Astrocyte (in vitro differentiated cells and primary cell): Measurements from ENCODE around the gene ELOVL1. TPM values are rescaled to one million over a fixed set of nuclear protein-coding genes. Genes with fewer than 3 reads are reported as not detected.

ENCODE experiments used
- DNase-seq: peaks from one replicate; pipeline ENCODE4 v3.0.0-alpha.2; 2010; ENCODE audit warnings: low read depth
- FAIRE-seq: peaks from 2 replicates; lab custom pipeline; 2011; peaks lifted over from hg19 to GRCh38; lab: Jason Lieb, UNC
- H2AFZ ChIP-seq: 2 replicates; pipeline ENCODE4 v1.6.0; 2012; ENCODE audit warnings: low read depth, low read length, inconsistent platforms
- H3K27ac ChIP-seq: 2 replicates; pipeline ENCODE4 v1.5.1; 2011; ENCODE audit warnings: low read depth, low read length, inconsistent platforms
- H3K27me3 ChIP-seq: 2 replicates; pipeline ENCODE4 v1.6.0; 2011; ENCODE audit warnings: low read length, inconsistent platforms; ENCODE audit not compliant: insufficient read depth
- H3K36me3 ChIP-seq: 2 replicates; pipeline ENCODE4 v1.5.1; 2011; ENCODE audit warnings: low read length, inconsistent platforms; ENCODE audit not compliant: insufficient read depth
- H3K4me1 ChIP-seq: 2 replicates; pipeline ENCODE4 v1.5.1; 2011; ENCODE audit warnings: low read length, inconsistent platforms; ENCODE audit not compliant: insufficient read depth
- H3K4me2 ChIP-seq: 2 replicates; pipeline ENCODE4 v1.6.0; 2012; ENCODE audit warnings: low read length, inconsistent platforms
- H3K4me3 ChIP-seq: 2 replicates; pipeline ENCODE4 v1.5.1; 2011; ENCODE audit warnings: low read depth, mild to moderate bottlenecking, low read length, inconsistent platforms; ENCODE audit not compliant: insufficient read depth
- H3K79me2 ChIP-seq: 2 replicates; pipeline ENCODE4 v1.6.0; 2012; ENCODE audit warnings: mild to moderate bottlenecking, low read length, inconsistent platforms; ENCODE audit not compliant: insufficient read depth
- H3K9ac ChIP-seq: 2 replicates; pipeline ENCODE4 v1.6.0; 2012; ENCODE audit warnings: mild to moderate bottlenecking, low read length, inconsistent platforms
- H3K9me3 ChIP-seq: 2 replicates; pipeline ENCODE4 v1.5.1; 2012; ENCODE audit warnings: low read depth, mild to moderate bottlenecking, low read length, inconsistent platforms; ENCODE audit not compliant: insufficient read depth
- H4K20me1 ChIP-seq: 2 replicates; pipeline ENCODE4 v1.6.0; 2012; ENCODE audit warnings: low read length, inconsistent platforms; ENCODE audit not compliant: insufficient read depth
- H3K27ac Mint-ChIP-seq: one replicate; pipeline ENCODE4 v1.8.0; 2021; ENCODE audit warnings: mild to moderate bottlenecking, mixed read lengths; ENCODE audit not compliant: unreplicated experiment
- H3K27me3 Mint-ChIP-seq: one replicate; pipeline ENCODE4 v1.8.0; 2021; ENCODE audit warnings: low read depth, mixed read lengths; ENCODE audit not compliant: unreplicated experiment
- H3K36me3 Mint-ChIP-seq: one replicate; pipeline ENCODE4 v1.8.0; 2021; ENCODE audit warnings: low read depth, mixed read lengths; ENCODE audit not compliant: unreplicated experiment
- H3K4me1 Mint-ChIP-seq: one replicate; pipeline ENCODE4 v1.8.0; 2021; ENCODE audit warnings: low read depth, mixed read lengths; ENCODE audit not compliant: unreplicated experiment
- H3K4me3 Mint-ChIP-seq: one replicate; pipeline ENCODE4 v1.8.0; 2021; ENCODE audit warnings: mild to moderate bottlenecking, moderate library complexity, mixed read lengths; ENCODE audit not compliant: unreplicated experiment
- H3K9me3 Mint-ChIP-seq: one replicate; pipeline ENCODE4 v1.8.0; 2021; ENCODE audit warnings: mild to moderate bottlenecking, mixed read lengths; ENCODE audit not compliant: unreplicated experiment
- EZH2 ChIP-seq: IDR thresholded peaks from 2 replicates; pipeline ENCODE4 v1.6.1; 2012; ENCODE audit warnings: mild to moderate bottlenecking, low read length, inconsistent platforms; ENCODE audit not compliant: insufficient read depth
- total RNA-seq: library from RNA; stranded (reverse); gene quantifications from 2 replicates; pipeline ENCODE4 v1.2.1, GENCODE V29; 2021
- TF ChIP-seq, protein P1 (sequence below): IDR thresholded peaks from 2 replicates; pipeline ENCODE4 v1.5.1; 2011; ENCODE audit warnings: low read depth, mild to moderate bottlenecking, inconsistent platforms, low read length, moderate library complexity; ENCODE audit not compliant: insufficient read depth

The ELOVL1 gene
- total RNA-seq, 1 donor from 2014 or later = 131 TPM

DNA sequence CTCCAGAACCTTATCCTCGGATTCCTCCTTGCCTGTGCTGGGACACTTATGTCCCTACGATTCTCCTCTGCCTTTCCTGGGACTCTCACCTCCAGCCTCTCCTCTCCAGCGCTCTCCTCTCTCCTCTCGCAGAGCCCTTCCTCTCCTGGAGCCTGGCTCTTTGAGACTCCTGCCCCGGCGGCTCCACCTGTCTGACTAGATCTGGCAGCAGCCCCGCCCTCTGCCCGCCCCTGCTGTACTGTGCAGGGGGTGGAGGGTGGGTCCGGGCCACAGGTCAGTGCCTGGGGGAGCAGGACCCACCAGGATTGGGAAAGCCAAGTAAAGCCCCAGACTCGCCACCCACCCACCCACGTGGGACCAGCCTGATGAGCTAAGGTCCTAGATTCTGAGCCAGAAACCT, 1.6 kb downstream of the ELOVL1 start:
- DNase-seq (no peak), FAIRE-seq (no peak)
- no peaks in the 10 kb centered on the region for H3K9me3 Mint-ChIP-seq
- peaks cover 19% of the 10 kb centered on the region for H3K4me1 Mint-ChIP-seq
- Histone ChIP-seq H3K79me2 (peaks cover 78% of the 10 kb centered on the region), H3K4me2 (peak overlapping the region; percentile 89), H3K9me3 (no peaks in the 10 kb centered on the region), H3K27ac (no peak overlapping the region), H3K4me1 (peaks cover 31% of the 10 kb centered on the region), H3K4me3 (peak overlapping the region; percentile 69), H3K9ac (peak overlapping the region; percentile 86), H2AFZ (no peak overlapping the region), H3K27me3 (no peaks in the 10 kb centered on the region), H4K20me1 (peaks cover 44% of the 10 kb centered on the region), H3K36me3 (peaks cover 35% of the 10 kb centered on the region)
- peaks cover 27% of the 10 kb centered on the region for H3K36me3 Mint-ChIP-seq
- peak overlapping the region; percentile 91 for H3K4me3 Mint-ChIP-seq
- no peak for TF ChIP-seq EZH2
- TF ChIP-seq, protein P1, sequence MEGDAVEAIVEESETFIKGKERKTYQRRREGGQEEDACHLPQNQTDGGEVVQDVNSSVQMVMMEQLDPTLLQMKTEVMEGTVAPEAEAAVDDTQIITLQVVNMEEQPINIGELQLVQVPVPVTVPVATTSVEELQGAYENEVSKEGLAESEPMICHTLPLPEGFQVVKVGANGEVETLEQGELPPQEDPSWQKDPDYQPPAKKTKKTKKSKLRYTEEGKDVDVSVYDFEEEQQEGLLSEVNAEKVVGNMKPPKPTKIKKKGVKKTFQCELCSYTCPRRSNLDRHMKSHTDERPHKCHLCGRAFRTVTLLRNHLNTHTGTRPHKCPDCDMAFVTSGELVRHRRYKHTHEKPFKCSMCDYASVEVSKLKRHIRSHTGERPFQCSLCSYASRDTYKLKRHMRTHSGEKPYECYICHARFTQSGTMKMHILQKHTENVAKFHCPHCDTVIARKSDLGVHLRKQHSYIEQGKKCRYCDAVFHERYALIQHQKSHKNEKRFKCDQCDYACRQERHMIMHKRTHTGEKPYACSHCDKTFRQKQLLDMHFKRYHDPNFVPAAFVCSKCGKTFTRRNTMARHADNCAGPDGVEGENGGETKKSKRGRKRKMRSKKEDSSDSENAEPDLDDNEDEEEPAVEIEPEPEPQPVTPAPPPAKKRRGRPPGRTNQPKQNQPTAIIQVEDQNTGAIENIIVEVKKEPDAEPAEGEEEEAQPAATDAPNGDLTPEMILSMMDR = no peak
- no peaks in the 10 kb centered on the region for H3K27me3 Mint-ChIP-seq
- no peak overlapping the region for H3K27ac Mint-ChIP-seq

DNA sequence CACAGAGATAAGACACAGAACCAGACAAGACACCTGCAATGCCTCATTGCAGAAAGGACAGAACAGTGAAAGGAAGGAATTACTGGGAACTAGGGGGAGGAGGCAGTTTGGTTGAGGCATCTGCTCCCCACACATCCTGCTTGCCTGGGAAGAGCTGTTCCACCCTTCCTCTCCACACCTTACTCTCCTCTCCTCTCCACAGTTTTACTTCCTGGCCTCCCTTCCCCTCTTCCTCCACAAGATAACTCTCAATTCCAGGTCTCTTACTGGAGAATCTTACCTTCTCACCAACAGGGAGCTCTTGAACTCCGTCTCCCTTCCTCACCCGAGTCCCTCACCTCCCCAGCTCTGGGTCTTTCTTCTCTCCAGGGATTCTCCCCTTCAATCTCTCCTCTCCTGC, 2.1 kb downstream of the ELOVL1 start:
- H3K4me2 ChIP-seq = peak overlapping the region; percentile 89
- H3K9ac ChIP-seq = peak overlapping the region; percentile 86

More for the DNA sequence above, 2.1 kb downstream of the ELOVL1 start:
- H4K20me1 ChIP-seq = peaks cover 49% of the 10 kb centered on the region
- peak overlapping the region; percentile 91 for H3K4me3 Mint-ChIP-seq
- no peak overlapping the region for H3K27ac Mint-ChIP-seq
- no peaks in the 10 kb centered on the region for H3K9me3 Mint-ChIP-seq
- no peak overlapping the region for H2AFZ ChIP-seq
- H3K4me1 Mint-ChIP-seq = peaks cover 19% of the 10 kb centered on the region
- H3K79me2 ChIP-seq = peaks cover 83% of the 10 kb centered on the region
- H3K4me1 ChIP-seq = peaks cover 36% of the 10 kb centered on the region
- H3K27ac ChIP-seq = no peak overlapping the region
- DNase-seq = no peak
- peaks cover 38% of the 10 kb centered on the region for H3K36me3 ChIP-seq
- no peaks in the 10 kb centered on the region for H3K27me3 ChIP-seq
- peak overlapping the region; percentile 69 for H3K4me3 ChIP-seq
- H3K36me3 Mint-ChIP-seq = peaks cover 31% of the 10 kb centered on the region
- no peak for TF ChIP-seq EZH2
- TF ChIP-seq, protein P1 = no peak
- no peak for FAIRE-seq
- H3K27me3 Mint-ChIP-seq = no peaks in the 10 kb centered on the region
- H3K9me3 ChIP-seq = no peaks in the 10 kb centered on the region
